NCI-H82 (cell line): ENCODE results near the gene HLA-B.
"Not testable (repeated sequence)": the region's sequence is repeated elsewhere in the genome, so short reads cannot be mapped to it uniquely, and the experiment has no call there.

ENCODE experiments used
- DNase-seq: peaks from one replicate; lab custom pipeline; 2025; lab: John Stamatoyannopoulos, UW

HLA-B gene

GRCh38 chr6:31356946-31357466, at the start of gene HLA-B:
HLA-B (minus strand) TSS chr6:31357179; CDS start chr6:31357158, 21 bp downstream.
- peak; percentile 70 for DNase-seq

- no peak for DNase-seq
These were observed 49.0 kb upstream of the HLA-B start for GRCh38 chr6:31405996-31406395.

GRCh38 chr6:31404061-31404364, 47.0 kb upstream of the HLA-B start:
- DNase-seq: not testable (repeated sequence)

- DNase-seq: peak; percentile 47
These were observed 46.5 kb upstream of the HLA-B start, which contains the start of gene MICA for GRCh38 chr6:31403283-31404060. MICA (plus strand) TSS chr6:31403595; CDS start chr6:31403633, 38 bp downstream.

GRCh38 chr6:31402324-31403282, 45.6 kb upstream of the HLA-B start:
- no peak for DNase-seq

- no peak for DNase-seq
These were observed 44.4 kb upstream of the HLA-B start for GRCh38 chr6:31401403-31401802.

GRCh38 chr6:31400467-31401289, 43.7 kb upstream of the HLA-B start:
- DNase-seq: no peak

- peak; percentile 57 for DNase-seq
These were observed 42.8 kb upstream of the HLA-B start for GRCh38 chr6:31399589-31400466.

GRCh38 chr6:31397901-31398525, 41.0 kb upstream of the HLA-B start:
- DNase-seq: no peak

GRCh38 chr6:31397153-31397499, 40.1 kb upstream of the HLA-B start:
- not testable (repeated sequence) for DNase-seq

- peak; percentile 81 for DNase-seq
These were observed 39.6 kb upstream of the HLA-B start for GRCh38 chr6:31396422-31397152.

- no peak for DNase-seq
These were observed 38.9 kb upstream of the HLA-B start for GRCh38 chr6:31395832-31396231.

GRCh38 chr6:31394381-31394780, 37.4 kb upstream of the HLA-B start:
- no peak for DNase-seq

GRCh38 chr6:31393932-31394331, 37.0 kb upstream of the HLA-B start:
- no peak for DNase-seq

GRCh38 chr6:31389802-31390132, 32.8 kb upstream of the HLA-B start:
- not testable (repeated sequence) for DNase-seq

- not testable (repeated sequence) for DNase-seq
These were observed 32.2 kb upstream of the HLA-B start for GRCh38 chr6:31388916-31389801.

GRCh38 chr6:31386977-31387376, 30.0 kb upstream of the HLA-B start:
- DNase-seq: no peak

- DNase-seq: no peak
These were observed 29.1 kb upstream of the HLA-B start for GRCh38 chr6:31386099-31386498.

- DNase-seq: no peak
These were observed 28.1 kb upstream of the HLA-B start for GRCh38 chr6:31385041-31385440.
